Activated CD8-positive, alpha-beta T cell treated with anti-CD3 and anti-CD28 coated beads for 36 hours (primary cell): ENCODE results near the gene ADAMTS2. TPM values are rescaled to one million over a fixed set of nuclear protein-coding genes. Genes with fewer than 3 reads are reported as not detected.

Source experiments
- ATAC-seq: fragments of 200-7000 bp; cut with Tn5 transposase; one replicate; pipeline ENCODE4 v1.10.0; 2021; ENCODE audit warnings: mild to moderate bottlenecking, moderate library complexity
- CTCF ChIA-PET: fragments of 350-600 bp; sonication (Branson Sonifier 250); formaldehyde crosslinking; loops from one replicate; lab custom pipeline; 2021; ENCODE audit warnings: antibody characterized with exemption; lab: Charles Lee
- POLR2A ChIA-PET: fragments of 350-600 bp; sonication (Branson Sonifier 250); formaldehyde crosslinking; loops from one replicate; lab custom pipeline; 2021; ENCODE audit warnings: antibody characterized with exemption; lab: Charles Lee
- DNase-seq: peaks from one replicate; pipeline ENCODE4 v3.0.0-alpha.2; 2020
- H3K27ac Mint-ChIP-seq: one replicate; pipeline ENCODE4 v1.8.0; 2021; ENCODE audit warnings: mild to moderate bottlenecking, mixed read lengths
- H3K27me3 Mint-ChIP-seq: one replicate; pipeline ENCODE4 v1.8.0; 2021; ENCODE audit warnings: mixed read lengths
- H3K36me3 Mint-ChIP-seq: one replicate; pipeline ENCODE4 v1.8.0; 2021; ENCODE audit warnings: low read depth, mixed read lengths
- H3K4me1 Mint-ChIP-seq: one replicate; pipeline ENCODE4 v1.8.0; 2021; ENCODE audit warnings: low read depth, mixed read lengths
- H3K4me3 Mint-ChIP-seq: one replicate; pipeline ENCODE4 v1.8.0; 2021; ENCODE audit warnings: mild to moderate bottlenecking, moderate library complexity, mixed read lengths
- H3K9me3 Mint-ChIP-seq: one replicate; pipeline ENCODE4 v1.8.0; 2021; ENCODE audit warnings: mixed read lengths
- intact Hi-C: fragments of 100-400 bp; cut with micrococcal nuclease; formaldehyde crosslinking; loops from one replicate; pipeline ENCODE4 v1.10.0; 2022
- total RNA-seq, 2 experiments: library from RNA; stranded (reverse); gene quantifications; one replicate each; pipeline ENCODE4 v1.2.3, GENCODE V29; 2021
- TF ChIP-seq, protein P1 (sequence below): fragments of 200-600 bp; IDR thresholded peaks from one replicate; pipeline ENCODE4 v1.8.0; 2022; ENCODE audit warnings: antibody characterized with exemption, mild to moderate bottlenecking

ADAMTS2 gene
- total RNA-seq, 2 experiments from 2014 or later: not detected

DNA sequence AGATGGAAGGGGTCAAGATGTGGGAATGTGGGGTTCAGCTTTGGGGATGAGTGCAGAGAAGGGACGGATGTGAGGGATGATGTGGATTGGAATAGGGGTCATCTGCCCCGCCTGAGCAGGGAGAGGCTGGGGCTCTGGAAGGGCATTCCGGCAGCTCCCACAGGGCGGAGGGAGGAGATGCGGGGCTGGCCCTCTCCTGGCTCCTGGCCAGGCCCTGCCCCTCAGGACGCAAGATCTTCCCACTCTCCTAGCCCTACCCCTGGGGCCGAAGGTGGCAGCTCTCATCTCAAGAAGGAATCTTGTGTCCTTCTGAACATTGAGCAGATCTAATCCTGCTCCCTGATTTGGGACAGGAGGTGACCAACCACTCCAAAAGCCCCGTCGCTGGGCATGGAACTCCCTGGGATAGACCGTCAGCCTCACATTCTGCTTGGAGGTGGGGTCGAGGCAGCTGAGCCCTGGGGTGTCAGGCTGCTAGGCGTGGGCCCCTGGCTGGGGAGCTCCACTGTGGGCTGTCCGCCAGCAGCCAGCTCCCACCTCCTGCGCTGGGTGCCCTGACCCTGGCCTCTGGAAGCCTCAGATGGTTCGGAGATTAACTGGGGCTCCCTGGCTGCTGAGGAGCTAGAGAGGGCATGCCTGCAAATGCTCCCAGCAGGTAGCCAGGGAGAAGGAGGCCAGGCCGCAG, 159.9 kb downstream of the ADAMTS2 start:
- intact Hi-C loops: no loop called here
- Mint-ChIP-seq H3K36me3 (no peaks in the 10 kb centered on the region), H3K4me1 (peaks cover 8% of the 10 kb centered on the region), H3K9me3 (no peaks in the 10 kb centered on the region), H3K27me3 (peaks cover 6% of the 10 kb centered on the region), H3K27ac (no peak overlapping the region), H3K4me3 (no peak overlapping the region)
- DNase-seq: no peak
- ChIA-PET CTCF (no interaction called here), POLR2A (no interaction called here)
- no peak for ATAC-seq
- TF ChIP-seq, protein P1, sequence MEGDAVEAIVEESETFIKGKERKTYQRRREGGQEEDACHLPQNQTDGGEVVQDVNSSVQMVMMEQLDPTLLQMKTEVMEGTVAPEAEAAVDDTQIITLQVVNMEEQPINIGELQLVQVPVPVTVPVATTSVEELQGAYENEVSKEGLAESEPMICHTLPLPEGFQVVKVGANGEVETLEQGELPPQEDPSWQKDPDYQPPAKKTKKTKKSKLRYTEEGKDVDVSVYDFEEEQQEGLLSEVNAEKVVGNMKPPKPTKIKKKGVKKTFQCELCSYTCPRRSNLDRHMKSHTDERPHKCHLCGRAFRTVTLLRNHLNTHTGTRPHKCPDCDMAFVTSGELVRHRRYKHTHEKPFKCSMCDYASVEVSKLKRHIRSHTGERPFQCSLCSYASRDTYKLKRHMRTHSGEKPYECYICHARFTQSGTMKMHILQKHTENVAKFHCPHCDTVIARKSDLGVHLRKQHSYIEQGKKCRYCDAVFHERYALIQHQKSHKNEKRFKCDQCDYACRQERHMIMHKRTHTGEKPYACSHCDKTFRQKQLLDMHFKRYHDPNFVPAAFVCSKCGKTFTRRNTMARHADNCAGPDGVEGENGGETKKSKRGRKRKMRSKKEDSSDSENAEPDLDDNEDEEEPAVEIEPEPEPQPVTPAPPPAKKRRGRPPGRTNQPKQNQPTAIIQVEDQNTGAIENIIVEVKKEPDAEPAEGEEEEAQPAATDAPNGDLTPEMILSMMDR: no peak

GRCh38 chr5:179184521-179185050, 160.7 kb downstream of the ADAMTS2 start:
- DNase-seq (no peak), ATAC-seq (no peak)
- CTCF ChIA-PET: no interaction called here
- Mint-ChIP-seq H3K27me3 (peaks cover 7% of the 10 kb centered on the region), H3K27ac (no peak overlapping the region), H3K4me3 (no peak overlapping the region), H3K4me1 (peaks cover 8% of the 10 kb centered on the region), H3K36me3 (no peaks in the 10 kb centered on the region), H3K9me3 (no peaks in the 10 kb centered on the region)
- TF ChIP-seq, protein P1: no peak
- POLR2A ChIA-PET: no interaction called here
- intact Hi-C loops: no loop called here

DNA sequence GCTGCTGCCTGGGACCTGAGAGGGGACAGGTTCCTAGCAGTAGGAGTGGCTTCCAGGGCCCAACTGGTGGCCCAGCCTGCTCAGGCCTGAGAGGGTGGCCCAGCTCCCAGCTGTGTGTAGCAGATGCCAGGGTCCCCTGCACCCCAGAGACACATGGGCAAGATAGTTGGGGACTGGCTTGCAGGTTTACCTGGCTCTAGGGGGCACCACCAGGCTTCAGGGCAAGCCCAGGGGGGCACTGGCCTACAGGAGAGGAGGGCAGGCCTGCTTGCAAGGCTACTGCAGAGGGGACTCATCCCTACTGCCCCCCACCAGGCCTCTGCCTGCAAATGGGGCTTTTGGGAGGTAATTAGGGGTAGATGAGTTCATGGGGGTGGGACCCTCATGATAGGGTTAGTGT, 161.8 kb downstream of the ADAMTS2 start:
- ChIA-PET POLR2A (no interaction called here), CTCF (interaction anchor here (1.3 to 1.7 kb wide), 2 partner anchors 15 to 16 kb away, joined by 3 to 4 read pairs; no protein-coding TSS in a partner anchor)
- Mint-ChIP-seq H3K27me3 (peaks cover 9% of the 10 kb centered on the region), H3K27ac (no peak overlapping the region), H3K4me3 (no peak overlapping the region), H3K4me1 (peaks cover 8% of the 10 kb centered on the region), H3K9me3 (peaks cover 2% of the 10 kb centered on the region), H3K36me3 (no peaks in the 10 kb centered on the region)
- intact Hi-C loops: no loop called here
- TF ChIP-seq, protein P1: no peak
- DNase-seq (no peak), ATAC-seq (no peak)

GRCh38 chr5:179182601-179183000, 162.7 kb downstream of the ADAMTS2 start:
- no peaks in the 10 kb centered on the region for H3K36me3 Mint-ChIP-seq
- ChIA-PET CTCF (interaction anchor here (1.7 kb wide), 1 partner anchor 15 kb away, joined by 4 read pairs; no protein-coding TSS in a partner anchor), POLR2A (no interaction called here)
- no peak overlapping the region for H3K27ac Mint-ChIP-seq
- peaks cover 2% of the 10 kb centered on the region for H3K9me3 Mint-ChIP-seq
- ATAC-seq (no peak), DNase-seq (no peak)
- no peak overlapping the region for H3K4me3 Mint-ChIP-seq
- intact Hi-C loops: no loop called here
- peaks cover 11% of the 10 kb centered on the region for H3K27me3 Mint-ChIP-seq
- TF ChIP-seq, protein P1: no peak
- peaks cover 8% of the 10 kb centered on the region for H3K4me1 Mint-ChIP-seq

DNA sequence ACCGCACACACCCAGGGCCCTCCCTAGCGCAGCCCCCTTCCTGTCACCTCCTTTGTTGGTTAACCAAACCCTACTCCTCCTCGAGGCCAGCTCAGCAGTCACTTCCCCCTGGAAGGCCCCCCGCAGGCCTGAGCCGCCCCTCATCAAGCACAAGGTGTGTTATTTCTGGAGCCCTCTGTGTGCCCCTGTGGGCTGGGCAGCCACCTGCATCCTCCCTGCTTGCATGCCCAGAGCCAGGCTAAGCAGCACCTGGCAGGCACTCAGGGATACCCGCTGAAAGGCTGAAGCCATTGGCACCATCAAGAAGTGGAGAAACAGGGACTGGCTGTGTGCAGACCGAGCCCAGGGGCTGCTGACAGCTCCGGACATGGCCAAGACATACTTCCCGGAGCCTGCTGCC, 163.3 kb downstream of the ADAMTS2 start:
- peaks cover 2% of the 10 kb centered on the region for H3K9me3 Mint-ChIP-seq
- no peak for DNase-seq
- peaks cover 8% of the 10 kb centered on the region for H3K4me1 Mint-ChIP-seq
- ChIA-PET CTCF (interaction anchor here (1.7 kb wide), 1 partner anchor 15 kb away, joined by 4 read pairs; no protein-coding TSS in a partner anchor), POLR2A (no interaction called here)
- no peaks in the 10 kb centered on the region for H3K36me3 Mint-ChIP-seq
- ATAC-seq: peak; percentile 37
- no peak overlapping the region for H3K27ac Mint-ChIP-seq
- intact Hi-C loops: no loop called here
- H3K4me3 Mint-ChIP-seq: no peak overlapping the region
- H3K27me3 Mint-ChIP-seq: peaks cover 11% of the 10 kb centered on the region
- TF ChIP-seq, protein P1: no peak
